ENCODE data around the gene DRGX.

Gene DRGX

DNA sequence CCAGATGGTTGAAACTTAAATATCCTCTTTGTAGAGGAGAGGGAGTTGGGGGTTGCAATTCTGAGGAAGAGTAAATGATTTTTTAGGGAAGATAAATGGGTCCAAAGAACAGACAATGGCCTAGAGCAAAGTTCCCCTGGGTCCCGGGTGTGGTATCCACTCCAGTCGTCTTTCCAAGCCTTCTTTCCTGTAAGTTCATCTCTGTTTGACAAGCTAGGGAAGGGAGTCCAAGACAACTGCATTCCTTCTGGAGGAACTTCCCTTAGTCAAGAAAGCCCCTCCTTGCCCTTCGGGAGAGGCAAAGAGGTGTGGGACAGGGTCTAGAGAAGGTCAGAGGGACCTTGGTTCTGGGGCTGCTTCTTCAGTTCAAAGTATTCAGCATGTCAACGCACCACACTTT lies 63.6 kb downstream of the DRGX start:
- peaks cover 0 to 72% of the 10 kb centered on the region in 2 experiments for H3K27me3 ChIP-seq (ENCODE audit: control insufficient read depth in 1 of 2, insufficient read depth in 1 of 2, low read length in 2 of 2)
- no peak for DNase-seq
- no peak overlapping the region for H4K8ac ChIP-seq (ENCODE audit: low read length)
- H3K27ac ChIP-seq (ENCODE audit: low read length, poor library complexity, severe bottlenecking) = no peak overlapping the region
- H2BK120ac ChIP-seq (ENCODE audit: low read depth, low read length) = no peak overlapping the region
- no peak overlapping the region for H2BK12ac ChIP-seq (ENCODE audit: low read length in 2 of 2)
- H3K4ac ChIP-seq (ENCODE audit: low read depth in 1 of 2, low read length in 2 of 2) = no peak overlapping the region
- H3K18ac ChIP-seq (ENCODE audit: low read depth in 1 of 2, low read length in 2 of 2) = no peak overlapping the region
- H3K9ac ChIP-seq (ENCODE audit: low read length) = no peak overlapping the region
- no peaks in the 10 kb centered on the region for H3K4me1 ChIP-seq (ENCODE audit: control insufficient read depth, insufficient read depth, low read depth, low read length)
- H2AFZ ChIP-seq (ENCODE audit: low read depth, low read length) = no peak overlapping the region
- H3K4me2 ChIP-seq (ENCODE audit: low read length, poor library complexity, severe bottlenecking) = no peak overlapping the region
- no peak overlapping the region for H2AK5ac ChIP-seq (ENCODE audit: low read length, severe bottlenecking)
- H3K9me3 ChIP-seq (ENCODE audit: control insufficient read depth, low read length) = no peaks in the 10 kb centered on the region
- H3K36me3 ChIP-seq (ENCODE audit: control insufficient read depth in 1 of 2, insufficient read depth in 2 of 2, low read depth in 1 of 2, low read length in 2 of 2) = no peaks in the 10 kb centered on the region
- no peak overlapping the region for H3K14ac ChIP-seq (ENCODE audit: low read length in 2 of 2)
- no peak overlapping the region for H4K91ac ChIP-seq (ENCODE audit: low read length)
- H3K23ac ChIP-seq (ENCODE audit: low read length in 2 of 2) = no peak overlapping the region
- H3K4me3 ChIP-seq (ENCODE audit: insufficient read depth in 1 of 2, low read depth in 1 of 2, low read length in 2 of 2) = no peak overlapping the region
- 83% methylated on average over 4 of the region's 4 CpGs for WGBS
- H2BK15ac ChIP-seq (ENCODE audit: low read depth, poor library complexity, severe bottlenecking) = no peak overlapping the region
- no peaks in the 10 kb centered on the region for H3K79me1 ChIP-seq (replicated peaks; ENCODE audit: low read length, poor library complexity, severe bottlenecking)
- no peak overlapping the region for H2BK5ac ChIP-seq (ENCODE audit: low read depth, low read length, poor library complexity, severe bottlenecking)

GRCh38 chr10:49331431-49331830 lies 64.5 kb downstream of the DRGX start:
- Histone ChIP-seq H3K4me1 (ENCODE audit: control insufficient read depth, insufficient read depth, low read depth, low read length) (no peaks in the 10 kb centered on the region), H3K4ac (ENCODE audit: low read depth in 1 of 2, low read length in 2 of 2) (no peak overlapping the region), H4K8ac (ENCODE audit: low read length) (no peak overlapping the region), H2BK12ac (ENCODE audit: low read length in 2 of 2) (no peak overlapping the region), H2BK15ac (ENCODE audit: low read depth, poor library complexity, severe bottlenecking) (no peak overlapping the region), H4K91ac (ENCODE audit: low read length) (no peak overlapping the region), H3K27ac (ENCODE audit: low read length, poor library complexity, severe bottlenecking) (no peak overlapping the region), H2BK5ac (ENCODE audit: low read depth, low read length, poor library complexity, severe bottlenecking) (no peak overlapping the region), H3K18ac (ENCODE audit: low read depth in 1 of 2, low read length in 2 of 2) (no peak overlapping the region), H2AFZ (ENCODE audit: low read depth, low read length) (no peak overlapping the region), H3K9ac (ENCODE audit: low read length) (no peak overlapping the region), H3K36me3 (ENCODE audit: control insufficient read depth in 1 of 2, insufficient read depth in 2 of 2, low read depth in 1 of 2, low read length in 2 of 2) (no peaks in the 10 kb centered on the region), H3K4me3 (ENCODE audit: insufficient read depth in 1 of 2, low read depth in 1 of 2, low read length in 2 of 2) (no peak overlapping the region), H3K9me3 (ENCODE audit: control insufficient read depth, low read length) (no peaks in the 10 kb centered on the region), H2AK5ac (ENCODE audit: low read length, severe bottlenecking) (no peak overlapping the region), H3K14ac (ENCODE audit: low read length in 2 of 2) (no peak overlapping the region), H3K79me1 (replicated peaks; ENCODE audit: low read length, poor library complexity, severe bottlenecking) (no peaks in the 10 kb centered on the region), H3K23ac (ENCODE audit: low read length in 2 of 2) (no peak overlapping the region), H3K27me3 (ENCODE audit: control insufficient read depth in 1 of 2, insufficient read depth in 1 of 2, low read length in 2 of 2) (peaks cover 0 to 71% of the 10 kb centered on the region in 2 experiments), H2BK120ac (ENCODE audit: low read depth, low read length) (no peak overlapping the region), H3K4me2 (ENCODE audit: low read length, poor library complexity, severe bottlenecking) (no peak overlapping the region)
- 75% methylated on average over 2 of the region's 3 CpGs for WGBS
- DNase-seq = no peak

- H3K4me2 ChIP-seq (ENCODE audit: low read length, poor library complexity, severe bottlenecking) = no peak overlapping the region
- no peak overlapping the region for H3K27ac ChIP-seq (ENCODE audit: low read length, poor library complexity, severe bottlenecking)
- WGBS = 83% methylated on average over 5 of the region's 5 CpGs
- H3K9ac ChIP-seq (ENCODE audit: low read length) = no peak overlapping the region
- H3K4ac ChIP-seq (ENCODE audit: low read depth in 1 of 2, low read length in 2 of 2) = no peak overlapping the region
- no peak overlapping the region for H2BK12ac ChIP-seq (ENCODE audit: low read length in 2 of 2)
- peaks cover 0 to 69% of the 10 kb centered on the region in 2 experiments for H3K27me3 ChIP-seq (ENCODE audit: control insufficient read depth in 1 of 2, insufficient read depth in 1 of 2, low read length in 2 of 2)
- DNase-seq = no peak
- H3K4me3 ChIP-seq (ENCODE audit: insufficient read depth in 1 of 2, low read depth in 1 of 2, low read length in 2 of 2) = no peak overlapping the region
- no peak overlapping the region for H2AFZ ChIP-seq (ENCODE audit: low read depth, low read length)
- no peak overlapping the region for H4K8ac ChIP-seq (ENCODE audit: low read length)
- H3K18ac ChIP-seq (ENCODE audit: low read depth in 1 of 2, low read length in 2 of 2) = no peak overlapping the region
- H2BK5ac ChIP-seq (ENCODE audit: low read depth, low read length, poor library complexity, severe bottlenecking) = no peak overlapping the region
- H3K14ac ChIP-seq (ENCODE audit: low read length in 2 of 2) = no peak overlapping the region
- no peaks in the 10 kb centered on the region for H3K9me3 ChIP-seq (ENCODE audit: control insufficient read depth, low read length)
- H3K4me1 ChIP-seq (ENCODE audit: control insufficient read depth, insufficient read depth, low read depth, low read length) = no peaks in the 10 kb centered on the region
- no peak overlapping the region for H2BK15ac ChIP-seq (ENCODE audit: low read depth, poor library complexity, severe bottlenecking)
- no peak overlapping the region for H4K91ac ChIP-seq (ENCODE audit: low read length)
- no peak overlapping the region for H3K23ac ChIP-seq (ENCODE audit: low read length in 2 of 2)
- no peak overlapping the region for H2BK120ac ChIP-seq (ENCODE audit: low read depth, low read length)
- H3K79me1 ChIP-seq (replicated peaks; ENCODE audit: low read length, poor library complexity, severe bottlenecking) = no peaks in the 10 kb centered on the region
- no peaks in the 10 kb centered on the region for H3K36me3 ChIP-seq (ENCODE audit: control insufficient read depth in 1 of 2, insufficient read depth in 2 of 2, low read depth in 1 of 2, low read length in 2 of 2)
- no peak overlapping the region for H2AK5ac ChIP-seq (ENCODE audit: low read length, severe bottlenecking)
These were observed 65.7 kb downstream of the DRGX start for GRCh38 chr10:49330127-49330665.

GRCh38 chr10:49329146-49329505 lies 66.8 kb downstream of the DRGX start:
- no peak overlapping the region for H4K91ac ChIP-seq (ENCODE audit: low read length)
- H3K27ac ChIP-seq (ENCODE audit: low read length, poor library complexity, severe bottlenecking) = no peak overlapping the region

More at GRCh38 chr10:49329146-49329505, 66.8 kb downstream of the DRGX start:
- no peak overlapping the region for H3K4ac ChIP-seq (ENCODE audit: low read depth in 1 of 2, low read length in 2 of 2)
- H3K4me2 ChIP-seq (ENCODE audit: low read length, poor library complexity, severe bottlenecking) = no peak overlapping the region
- H2AK5ac ChIP-seq (ENCODE audit: low read length, severe bottlenecking) = no peak overlapping the region
- H2AFZ ChIP-seq (ENCODE audit: low read depth, low read length) = no peak overlapping the region
- H3K4me1 ChIP-seq (ENCODE audit: control insufficient read depth, insufficient read depth, low read depth, low read length) = no peaks in the 10 kb centered on the region
- H3K9me3 ChIP-seq (ENCODE audit: control insufficient read depth, low read length) = no peaks in the 10 kb centered on the region
- no peak overlapping the region for H3K18ac ChIP-seq (ENCODE audit: low read depth in 1 of 2, low read length in 2 of 2)
- no peak overlapping the region for H2BK12ac ChIP-seq (ENCODE audit: low read length in 2 of 2)
- peaks cover 0 to 76% of the 10 kb centered on the region in 2 experiments for H3K27me3 ChIP-seq (ENCODE audit: control insufficient read depth in 1 of 2, insufficient read depth in 1 of 2, low read length in 2 of 2)
- H4K8ac ChIP-seq (ENCODE audit: low read length) = no peak overlapping the region
- WGBS = 75% methylated on average over 4 of the region's 4 CpGs
- no peak overlapping the region for H2BK120ac ChIP-seq (ENCODE audit: low read depth, low read length)
- no peak overlapping the region for H2BK15ac ChIP-seq (ENCODE audit: low read depth, poor library complexity, severe bottlenecking)
- no peak overlapping the region for H3K23ac ChIP-seq (ENCODE audit: low read length in 2 of 2)
- DNase-seq = no peak
- no peak overlapping the region for H3K14ac ChIP-seq (ENCODE audit: low read length in 2 of 2)
- H3K79me1 ChIP-seq (replicated peaks; ENCODE audit: low read length, poor library complexity, severe bottlenecking) = no peaks in the 10 kb centered on the region
- H3K36me3 ChIP-seq (ENCODE audit: control insufficient read depth in 1 of 2, insufficient read depth in 2 of 2, low read depth in 1 of 2, low read length in 2 of 2) = no peaks in the 10 kb centered on the region
- H2BK5ac ChIP-seq (ENCODE audit: low read depth, low read length, poor library complexity, severe bottlenecking) = no peak overlapping the region
- H3K4me3 ChIP-seq (ENCODE audit: insufficient read depth in 1 of 2, low read depth in 1 of 2, low read length in 2 of 2) = no peak overlapping the region
- no peak overlapping the region for H3K9ac ChIP-seq (ENCODE audit: low read length)
